ENCODE data around the gene CIZ1. TPM values are rescaled to one million over a fixed set of nuclear protein-coding genes. Genes with fewer than 3 reads are reported as not detected.

CIZ1 gene
- total RNA-seq, 2 donors from 2014 or later = 58.4 to 61.6 TPM

- TF ChIP-seq POLR2A (IDR thresholded peaks at IDR 0.05) = no peak
- TF ChIP-seq, protein P1, sequence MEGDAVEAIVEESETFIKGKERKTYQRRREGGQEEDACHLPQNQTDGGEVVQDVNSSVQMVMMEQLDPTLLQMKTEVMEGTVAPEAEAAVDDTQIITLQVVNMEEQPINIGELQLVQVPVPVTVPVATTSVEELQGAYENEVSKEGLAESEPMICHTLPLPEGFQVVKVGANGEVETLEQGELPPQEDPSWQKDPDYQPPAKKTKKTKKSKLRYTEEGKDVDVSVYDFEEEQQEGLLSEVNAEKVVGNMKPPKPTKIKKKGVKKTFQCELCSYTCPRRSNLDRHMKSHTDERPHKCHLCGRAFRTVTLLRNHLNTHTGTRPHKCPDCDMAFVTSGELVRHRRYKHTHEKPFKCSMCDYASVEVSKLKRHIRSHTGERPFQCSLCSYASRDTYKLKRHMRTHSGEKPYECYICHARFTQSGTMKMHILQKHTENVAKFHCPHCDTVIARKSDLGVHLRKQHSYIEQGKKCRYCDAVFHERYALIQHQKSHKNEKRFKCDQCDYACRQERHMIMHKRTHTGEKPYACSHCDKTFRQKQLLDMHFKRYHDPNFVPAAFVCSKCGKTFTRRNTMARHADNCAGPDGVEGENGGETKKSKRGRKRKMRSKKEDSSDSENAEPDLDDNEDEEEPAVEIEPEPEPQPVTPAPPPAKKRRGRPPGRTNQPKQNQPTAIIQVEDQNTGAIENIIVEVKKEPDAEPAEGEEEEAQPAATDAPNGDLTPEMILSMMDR (IDR thresholded peaks at IDR 0.05) = no peak
- intact Hi-C loops (cut with DNase I) = no loop called here
- Histone ChIP-seq H3K36me3 (replicated peaks in 1 of 2; ENCODE audit: insufficient read depth in 1 of 2, low read depth in 2 of 2) (no peaks in the 10 kb centered on the region), H3K4me3 (no peak overlapping the region), H3K27ac (no peak overlapping the region), H3K4me1 (peaks cover 14% of the 10 kb centered on the region), H3K9me3 (no peaks in the 10 kb centered on the region), H3K27me3 (no peaks in the 10 kb centered on the region)
- ATAC-seq (no peak), DNase-seq (no peak)
- 75 to 91% methylated on average over 5 to 10 of the region's 10 CpGs for WGBS, 2 donors
Measured at GRCh38 chr9:128222026-128222425, 30.7 kb upstream of the CIZ1 start.

DNA sequence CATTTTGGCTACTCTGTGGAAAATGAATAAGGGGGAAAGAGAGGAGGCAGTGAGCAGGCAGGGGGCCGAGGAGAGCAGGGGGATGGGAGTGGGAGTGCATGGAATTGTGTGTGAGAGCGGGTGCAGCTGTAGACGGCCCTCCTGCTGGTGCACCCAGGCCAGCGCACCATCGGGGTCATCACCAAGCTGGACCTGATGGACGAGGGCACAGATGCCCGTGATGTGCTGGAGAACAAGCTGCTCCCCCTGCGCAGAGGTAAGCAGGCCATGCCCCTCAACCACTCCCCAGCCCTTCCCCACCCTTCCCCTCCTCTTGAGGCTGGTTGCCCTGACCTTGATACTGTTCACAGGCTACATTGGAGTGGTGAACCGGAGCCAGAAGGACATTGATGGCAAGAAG, 28.5 kb upstream of the CIZ1 start:
- 87 to 89% methylated on average over 9 of the region's 9 CpGs for WGBS, 2 donors
- intact Hi-C loops (cut with DNase I) = no loop called here
- ATAC-seq (no peak), DNase-seq (no peak)
- H3K4me3 ChIP-seq = no peak overlapping the region
- H3K4me1 ChIP-seq = peaks cover 21% of the 10 kb centered on the region
- H3K27ac ChIP-seq = no peak overlapping the region
- H3K36me3 ChIP-seq (replicated peaks in 1 of 2; ENCODE audit: insufficient read depth in 1 of 2, low read depth in 2 of 2) = no peaks in the 10 kb centered on the region
- H3K27me3 ChIP-seq = no peaks in the 10 kb centered on the region
- no peak for TF ChIP-seq POLR2A (IDR thresholded peaks at IDR 0.05)
- TF ChIP-seq, protein P1 (IDR thresholded peaks at IDR 0.05) = no peak
- no peaks in the 10 kb centered on the region for H3K9me3 ChIP-seq

DNA sequence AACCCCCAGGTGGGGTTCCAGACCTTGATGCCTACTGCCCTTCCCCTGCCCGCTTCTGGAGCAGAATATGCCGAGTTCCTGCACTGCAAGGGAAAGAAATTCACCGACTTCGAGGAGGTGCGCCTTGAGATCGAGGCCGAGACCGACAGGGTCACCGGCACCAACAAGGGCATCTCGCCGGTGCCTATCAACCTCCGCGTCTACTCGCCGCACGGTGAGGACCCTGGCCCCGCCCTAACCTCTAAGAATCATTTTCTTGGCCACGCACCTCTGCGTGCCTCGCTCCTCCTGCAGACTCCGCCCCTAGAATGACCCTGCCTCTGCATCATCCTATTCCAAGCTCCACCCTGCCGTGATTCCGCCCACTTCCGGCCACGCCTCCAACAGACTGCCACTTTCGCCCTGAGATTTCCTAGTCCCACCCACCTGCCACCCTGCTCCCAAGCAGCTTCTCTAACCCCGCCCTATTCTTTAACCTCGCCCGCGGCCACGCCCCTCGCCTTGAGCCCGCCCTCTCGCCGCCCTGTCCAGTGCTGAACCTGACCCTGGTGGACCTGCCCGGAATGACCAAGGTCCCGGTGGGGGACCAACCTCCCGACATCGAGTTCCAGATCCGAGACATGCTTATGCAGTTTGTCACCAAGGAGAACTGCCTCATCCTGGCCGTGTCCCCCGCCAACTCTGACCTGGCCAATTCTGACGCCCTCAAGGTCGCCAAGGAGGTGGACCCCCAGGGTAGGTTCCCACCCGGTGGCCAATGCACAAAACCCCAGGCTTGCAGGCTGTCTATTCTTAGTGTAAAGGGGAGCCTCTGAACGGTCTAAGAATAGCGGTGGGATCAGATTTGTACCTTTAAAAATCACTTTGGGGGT, 27.4 kb upstream of the CIZ1 start:
- Histone ChIP-seq H3K4me1 (peaks cover 32% of the 10 kb centered on the region), H3K36me3 (replicated peaks in 1 of 2; ENCODE audit: insufficient read depth in 1 of 2, low read depth in 2 of 2) (no peaks in the 10 kb centered on the region), H3K4me3 (no peak overlapping the region), H3K9me3 (no peaks in the 10 kb centered on the region), H3K27me3 (no peaks in the 10 kb centered on the region), H3K27ac (peak overlapping the region; percentile 13 to 67 (median 56))
- TF ChIP-seq, protein P1 (IDR thresholded peaks at IDR 0.05) = peak in 4 of 7 experiments; percentile 21 to 39 (median 26)
- TF ChIP-seq POLR2A (IDR thresholded peaks at IDR 0.05) = peak in 2 of 3 donors; percentile 71 to 73
- intact Hi-C loops (cut with DNase I) = no loop called here
- ATAC-seq (peak; percentile 96), DNase-seq (peak; percentile 99)
- 10 to 12% methylated on average over 21 to 47 of the region's 47 CpGs for WGBS, 2 donors

- no peak for TF ChIP-seq POLR2A (IDR thresholded peaks at IDR 0.05)
- TF ChIP-seq, protein P1 (IDR thresholded peaks at IDR 0.05) = no peak
- ATAC-seq = no peak
- Histone ChIP-seq H3K36me3 (replicated peaks in 1 of 2; ENCODE audit: insufficient read depth in 1 of 2, low read depth in 2 of 2) (no peaks in the 10 kb centered on the region), H3K4me3 (no peak overlapping the region), H3K27ac (peak overlapping the region; percentile 13 to 67 (median 56)), H3K4me1 (peaks cover 33% of the 10 kb centered on the region), H3K9me3 (no peaks in the 10 kb centered on the region), H3K27me3 (no peaks in the 10 kb centered on the region)
- intact Hi-C loops (cut with DNase I) = no loop called here
- DNase-seq = no peak
- 39 to 46% methylated on average over 3 to 11 of the region's 11 CpGs for WGBS, 2 donors
Measured at GRCh38 chr9:128218172-128218517, 26.8 kb upstream of the CIZ1 start.
